Upper lobe of left lung (tissue), 4 donors: ENCODE data around the gene TFR2.

Source experiments
- POLR2AphosphoS5 ChIP-seq, 2 donors: sonication (generic); formaldehyde crosslinking; IDR thresholded peaks; one replicate each; pipeline ENCODE4 v1.5.1; 2017; ENCODE audit warnings: antibody characterized with exemption in 2 of 2
- TF ChIP-seq, protein P1 (sequence below), 6 experiments: fragments of 450-650 bp in 4 of 6; fragments of 200-600 bp in 2 of 6; sonication (generic) in 2 of 6; IDR thresholded peaks; one replicate each; pipeline ENCODE4 v1.5.1; 2016 to 2019; ENCODE audit warnings: antibody characterized with exemption in 6 of 6

DNA sequence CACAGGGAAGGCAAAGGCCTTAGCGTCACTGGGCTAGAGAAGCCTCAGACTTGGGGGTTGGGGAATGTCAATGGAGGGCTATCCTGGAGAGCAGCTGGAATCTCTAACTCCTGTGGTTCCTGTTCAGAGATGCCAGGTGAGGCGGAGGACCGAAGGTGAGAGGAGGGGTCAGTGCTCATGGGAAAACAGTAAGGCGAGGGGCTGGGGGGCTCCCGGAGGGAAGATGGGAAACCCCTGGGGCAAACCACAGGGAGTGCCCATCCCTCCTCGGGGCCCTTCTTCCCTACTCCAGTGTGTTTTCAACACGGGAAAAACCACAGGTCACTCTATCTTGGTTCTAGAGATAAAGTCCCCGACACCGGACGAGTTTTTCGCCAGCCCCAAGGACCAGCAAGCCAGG, 58.7 kb downstream of the TFR2 start:
- TF ChIP-seq, protein P1, sequence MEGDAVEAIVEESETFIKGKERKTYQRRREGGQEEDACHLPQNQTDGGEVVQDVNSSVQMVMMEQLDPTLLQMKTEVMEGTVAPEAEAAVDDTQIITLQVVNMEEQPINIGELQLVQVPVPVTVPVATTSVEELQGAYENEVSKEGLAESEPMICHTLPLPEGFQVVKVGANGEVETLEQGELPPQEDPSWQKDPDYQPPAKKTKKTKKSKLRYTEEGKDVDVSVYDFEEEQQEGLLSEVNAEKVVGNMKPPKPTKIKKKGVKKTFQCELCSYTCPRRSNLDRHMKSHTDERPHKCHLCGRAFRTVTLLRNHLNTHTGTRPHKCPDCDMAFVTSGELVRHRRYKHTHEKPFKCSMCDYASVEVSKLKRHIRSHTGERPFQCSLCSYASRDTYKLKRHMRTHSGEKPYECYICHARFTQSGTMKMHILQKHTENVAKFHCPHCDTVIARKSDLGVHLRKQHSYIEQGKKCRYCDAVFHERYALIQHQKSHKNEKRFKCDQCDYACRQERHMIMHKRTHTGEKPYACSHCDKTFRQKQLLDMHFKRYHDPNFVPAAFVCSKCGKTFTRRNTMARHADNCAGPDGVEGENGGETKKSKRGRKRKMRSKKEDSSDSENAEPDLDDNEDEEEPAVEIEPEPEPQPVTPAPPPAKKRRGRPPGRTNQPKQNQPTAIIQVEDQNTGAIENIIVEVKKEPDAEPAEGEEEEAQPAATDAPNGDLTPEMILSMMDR (IDR thresholded peaks at IDR 0.05) = no peak
- no peak for TF ChIP-seq POLR2AphosphoS5 (IDR thresholded peaks at IDR 0.05)
